HFF-Myc (cell line): ENCODE data around the gene DAPK2.

ENCODE experiments used
- DNase-seq: peaks from one replicate; pipeline ENCODE4 v3.0.0-alpha.2; 2011; ENCODE audit warnings: low read depth; ENCODE audit errors: extremely low read depth
- H3K4me3 ChIP-seq: replicated peaks from 2 replicates; pipeline ENCODE4 v1.5.1; 2011; ENCODE audit warnings: low read depth, mild to moderate bottlenecking, control low read depth, low read length
- CTCF ChIP-seq: IDR thresholded peaks from 2 replicates; pipeline ENCODE4 v1.5.1; 2012; ENCODE audit warnings: mild to moderate bottlenecking, low read depth, low read length, control low read depth; ENCODE audit errors: missing control alignments

The DAPK2 gene

GRCh38 chr15:63944681-63944955 lies 101.7 kb downstream of the DAPK2 start:
- TF ChIP-seq CTCF, result no peak
- no peak for DNase-seq
- no peak overlapping the region for H3K4me3 ChIP-seq

GRCh38 chr15:63943829-63944680 lies 102.2 kb downstream of the DAPK2 start:
- TF ChIP-seq CTCF, result no peak
- no peak overlapping the region for H3K4me3 ChIP-seq
- no peak for DNase-seq

GRCh38 chr15:63942486-63943365 lies 103.6 kb downstream of the DAPK2 start:
- TF ChIP-seq CTCF, result no peak
- H3K4me3 ChIP-seq, result no peak overlapping the region
- DNase-seq, result no peak

GRCh38 chr15:63941698-63942465 lies 104.4 kb downstream of the DAPK2 start:
- no peak for TF ChIP-seq CTCF
- no peak overlapping the region for H3K4me3 ChIP-seq
- no peak for DNase-seq

- DNase-seq, result no peak
- no peak for TF ChIP-seq CTCF
- H3K4me3 ChIP-seq, result no peak overlapping the region
These were observed 105.2 kb downstream of the DAPK2 start for GRCh38 chr15:63940966-63941620.

- TF ChIP-seq CTCF, result no peak
- no peak overlapping the region for H3K4me3 ChIP-seq
- peak; percentile 56 for DNase-seq
These were observed 106.7 kb downstream of the DAPK2 start for GRCh38 chr15:63939531-63940130.
